Natural killer cell (primary cell): ENCODE results near the gene JADE2. TPM values are rescaled to one million over a fixed set of nuclear protein-coding genes. Genes with fewer than 3 reads are reported as not detected.

Experiments
- ATAC-seq, 3 donors: fragments of 150-1000 bp in 2 of 3; fragments of 200-7000 bp in 1 of 3; cut with Tn5 transposase; 1 replicate in 1 of 3; 2 replicates in 2 of 3; pipeline ENCODE4 v1.10.0; 2021; ENCODE audit warnings: mild to moderate bottlenecking in 2 of 3, moderate library complexity in 2 of 3
- DNase-seq, 2 donors: peaks; one replicate each; pipeline versions ENCODE4 v3.0.0 to v3.0.0-alpha.2; 2013 to 2021; ENCODE audit warnings: mixed read lengths in 1 of 2
- H3K27ac ChIP-seq: one replicate; pipeline ENCODE4 v1.5.1; 2013; ENCODE audit warnings: mild to moderate bottlenecking, low read length
- H3K27me3 ChIP-seq: one replicate; pipeline ENCODE4 v1.6.1; 2013; ENCODE audit warnings: low read length; ENCODE audit not compliant: control insufficient read depth, insufficient read depth
- H3K36me3 ChIP-seq: one replicate; pipeline ENCODE4 v1.6.1; 2013; ENCODE audit warnings: low read length; ENCODE audit not compliant: control insufficient read depth, insufficient read depth
- H3K4me1 ChIP-seq: one replicate; pipeline ENCODE4 v1.6.1; 2013; ENCODE audit warnings: low read length; ENCODE audit not compliant: control insufficient read depth, insufficient read depth
- H3K4me3 ChIP-seq: one replicate; pipeline ENCODE4 v1.5.1; 2013; ENCODE audit warnings: low read length
- H3K9me3 ChIP-seq: one replicate; pipeline ENCODE4 v1.6.1; 2013; ENCODE audit warnings: low read length; ENCODE audit not compliant: control insufficient read depth, insufficient read depth
- H3K27ac Mint-ChIP-seq, 2 donors: one replicate each; pipeline ENCODE4 v1.8.0; 2022; ENCODE audit warnings: mild to moderate bottlenecking in 2 of 2, mixed read lengths in 2 of 2, moderate library complexity in 1 of 2
- H3K27me3 Mint-ChIP-seq, 2 donors: one replicate each; pipeline ENCODE4 v1.8.0; 2022; ENCODE audit warnings: low read depth in 2 of 2, mixed read lengths in 2 of 2
- H3K36me3 Mint-ChIP-seq: one replicate; pipeline ENCODE4 v1.8.0; 2022; ENCODE audit warnings: mixed read lengths
- H3K4me1 Mint-ChIP-seq, 2 donors: one replicate each; pipeline ENCODE4 v1.8.0; 2022; ENCODE audit warnings: mixed read lengths in 2 of 2
- H3K4me3 Mint-ChIP-seq: one replicate; pipeline ENCODE4 v1.8.0; 2022; ENCODE audit warnings: mild to moderate bottlenecking, moderate library complexity, mixed read lengths
- H3K9me3 Mint-ChIP-seq, 2 donors: one replicate each; pipeline ENCODE4 v1.8.0; 2022; ENCODE audit warnings: mixed read lengths in 2 of 2
- WGBS: methylation state at CpG from one replicate; pipeline ENCODE4 v1.1.7; 2013; ENCODE audit warnings: missing lambda C conversion rate; ENCODE audit not compliant: insufficient coverage; 5-methylcytosine and 5-hydroxymethylcytosine counted together
- intact Hi-C: fragments of 100-400 bp; cut with micrococcal nuclease; formaldehyde crosslinking; loops from one replicate; pipeline ENCODE4 v1.14.2; 2022
- total RNA-seq, 4 donors: library from RNA; stranded (reverse); fragments of 120-200 nt in 1 of 4; gene quantifications; one replicate each; pipeline versions ENCODE4 v1.2.3 to v1.2.4, GENCODE V29; 2013 to 2022
- TF ChIP-seq, protein P1 (sequence below): fragments of 200-600 bp; IDR thresholded peaks from one replicate; pipeline ENCODE4 v1.8.0; 2022; ENCODE audit warnings: antibody characterized with exemption

JADE2 gene
- total RNA-seq, 3 donors from 2014 or later (not counting 1 experiment from before 2014, with no cell fraction given): 130 to 174 (median 173) TPM

DNA sequence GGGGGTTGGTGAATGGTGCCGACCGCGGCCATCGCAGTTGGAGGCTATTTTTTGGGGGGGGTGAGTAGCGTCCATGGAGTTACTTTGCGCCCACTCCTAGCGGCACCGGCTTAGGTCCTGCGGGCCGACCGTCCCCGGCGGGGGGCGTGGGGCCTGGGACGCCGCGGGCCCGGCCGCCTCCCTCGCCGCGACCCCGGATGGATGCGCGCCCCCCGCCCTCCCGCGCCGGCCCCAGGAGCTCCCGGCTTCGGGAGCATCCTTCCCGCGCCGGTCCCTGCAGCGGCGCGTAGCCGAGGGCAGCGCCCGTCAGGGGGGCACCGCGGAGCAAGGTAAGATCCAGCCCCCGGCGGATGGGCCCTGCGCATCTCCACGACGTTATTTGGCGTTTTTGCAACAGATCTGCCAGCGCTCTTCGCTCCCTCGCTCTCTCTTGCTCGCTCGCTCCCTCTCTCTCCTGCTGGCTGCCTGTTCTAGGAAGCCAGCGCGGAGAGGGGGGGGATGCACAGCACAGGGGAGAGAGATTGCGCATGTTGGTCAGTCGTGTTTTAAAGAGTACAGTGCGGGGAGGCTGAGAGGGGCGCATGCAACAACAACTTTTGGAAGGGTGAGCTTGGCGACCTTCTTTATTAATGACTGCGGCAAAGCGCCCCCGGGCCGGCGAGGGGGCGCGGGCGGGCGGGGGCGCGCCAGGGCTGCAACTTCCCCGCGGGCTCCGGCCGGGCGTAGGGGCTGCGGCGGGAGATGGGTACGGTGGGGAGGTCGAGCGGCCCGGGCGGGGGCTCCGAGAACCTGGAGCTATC is 413 bp downstream of the JADE2 start:
- peak overlapping the region; percentile 92 to 96 for H3K27ac Mint-ChIP-seq
- peak overlapping the region; percentile 96 for H3K4me3 Mint-ChIP-seq
- WGBS: under 1% methylated on average over 84 of the region's 84 CpGs
- DNase-seq (peak; percentile 58 to 80), ATAC-seq (peak; percentile 4 to 33 (median 7))
- peak overlapping the region; percentile 75 for H3K4me3 ChIP-seq
- no peaks in the 10 kb centered on the region for H3K36me3 ChIP-seq
- H3K4me1 Mint-ChIP-seq: peaks cover 31 to 55% of the 10 kb centered on the region in 2 donors
- TF ChIP-seq, protein P1, sequence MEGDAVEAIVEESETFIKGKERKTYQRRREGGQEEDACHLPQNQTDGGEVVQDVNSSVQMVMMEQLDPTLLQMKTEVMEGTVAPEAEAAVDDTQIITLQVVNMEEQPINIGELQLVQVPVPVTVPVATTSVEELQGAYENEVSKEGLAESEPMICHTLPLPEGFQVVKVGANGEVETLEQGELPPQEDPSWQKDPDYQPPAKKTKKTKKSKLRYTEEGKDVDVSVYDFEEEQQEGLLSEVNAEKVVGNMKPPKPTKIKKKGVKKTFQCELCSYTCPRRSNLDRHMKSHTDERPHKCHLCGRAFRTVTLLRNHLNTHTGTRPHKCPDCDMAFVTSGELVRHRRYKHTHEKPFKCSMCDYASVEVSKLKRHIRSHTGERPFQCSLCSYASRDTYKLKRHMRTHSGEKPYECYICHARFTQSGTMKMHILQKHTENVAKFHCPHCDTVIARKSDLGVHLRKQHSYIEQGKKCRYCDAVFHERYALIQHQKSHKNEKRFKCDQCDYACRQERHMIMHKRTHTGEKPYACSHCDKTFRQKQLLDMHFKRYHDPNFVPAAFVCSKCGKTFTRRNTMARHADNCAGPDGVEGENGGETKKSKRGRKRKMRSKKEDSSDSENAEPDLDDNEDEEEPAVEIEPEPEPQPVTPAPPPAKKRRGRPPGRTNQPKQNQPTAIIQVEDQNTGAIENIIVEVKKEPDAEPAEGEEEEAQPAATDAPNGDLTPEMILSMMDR: no peak
- no peaks in the 10 kb centered on the region for H3K27me3 ChIP-seq
- H3K9me3 Mint-ChIP-seq: no peaks in the 10 kb centered on the region
- no peaks in the 10 kb centered on the region for H3K9me3 ChIP-seq
- peaks cover 45% of the 10 kb centered on the region for H3K4me1 ChIP-seq
- peak overlapping the region; percentile 96 for H3K27ac ChIP-seq
- intact Hi-C loops: loop anchor here (1.0 to 10.0 kb wide), 6 partner anchors 30 to 379 kb away; partner anchors contain the start of genes PCBD2, PPP2CA and UBE2B
- H3K36me3 Mint-ChIP-seq: no peaks in the 10 kb centered on the region
- no peaks in the 10 kb centered on the region for H3K27me3 Mint-ChIP-seq

DNA sequence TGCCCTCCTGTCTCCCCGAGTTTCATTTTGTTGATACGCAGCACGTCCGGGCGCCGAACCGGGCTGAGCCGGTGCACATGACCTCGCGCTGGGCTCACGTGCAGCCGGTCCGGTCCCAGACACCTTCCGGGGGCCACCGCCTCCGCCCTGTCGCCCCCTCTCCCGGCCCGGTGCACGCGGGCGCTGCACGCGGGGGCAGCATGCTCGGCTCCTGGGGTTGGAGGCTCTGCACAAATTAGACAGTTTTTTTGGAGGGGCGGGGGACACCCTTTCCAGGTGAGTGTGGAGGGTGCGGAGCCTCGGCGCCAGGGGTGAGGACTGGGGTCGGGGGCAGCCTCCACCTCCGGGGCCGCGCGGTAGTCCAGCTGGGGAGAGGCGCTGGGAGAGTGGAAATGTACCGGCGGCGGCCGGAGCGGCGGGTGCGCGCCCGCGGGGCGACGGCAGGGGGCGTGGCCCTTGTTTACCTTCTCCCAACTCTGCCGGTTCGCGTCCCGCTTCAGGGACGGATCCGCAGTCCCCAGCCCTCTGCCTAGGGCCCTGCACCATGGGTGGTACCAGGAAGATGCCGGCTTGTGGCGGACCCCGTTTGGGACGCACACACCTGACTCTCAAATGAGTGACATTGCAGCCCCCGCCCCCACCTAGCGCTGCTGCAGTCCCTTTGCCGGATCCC is 1.1 kb downstream of the JADE2 start:
- Mint-ChIP-seq H3K4me1 (peaks cover 35 to 63% of the 10 kb centered on the region in 2 donors), H3K9me3 (no peaks in the 10 kb centered on the region), H3K36me3 (no peaks in the 10 kb centered on the region), H3K4me3 (peak overlapping the region; percentile 96), H3K27ac (peak overlapping the region; percentile 92 to 96), H3K27me3 (no peaks in the 10 kb centered on the region)
- intact Hi-C loops: loop anchor here (2.0 to 10.0 kb wide), 4 partner anchors 50 to 378 kb away; partner anchors contain the start of genes PCBD2, PPP2CA and UBE2B
- DNase-seq (peak; percentile 64 to 72), ATAC-seq (peak in 2 of 3 donors; percentile 3)
- TF ChIP-seq, protein P1: peak; percentile 44
- Histone ChIP-seq H3K4me3 (peak overlapping the region; percentile 75), H3K9me3 (no peaks in the 10 kb centered on the region), H3K27ac (peak overlapping the region; percentile 96), H3K27me3 (no peaks in the 10 kb centered on the region), H3K36me3 (no peaks in the 10 kb centered on the region), H3K4me1 (peaks cover 53% of the 10 kb centered on the region)
- WGBS: under 1% methylated on average over 61 of the region's 61 CpGs

DNA sequence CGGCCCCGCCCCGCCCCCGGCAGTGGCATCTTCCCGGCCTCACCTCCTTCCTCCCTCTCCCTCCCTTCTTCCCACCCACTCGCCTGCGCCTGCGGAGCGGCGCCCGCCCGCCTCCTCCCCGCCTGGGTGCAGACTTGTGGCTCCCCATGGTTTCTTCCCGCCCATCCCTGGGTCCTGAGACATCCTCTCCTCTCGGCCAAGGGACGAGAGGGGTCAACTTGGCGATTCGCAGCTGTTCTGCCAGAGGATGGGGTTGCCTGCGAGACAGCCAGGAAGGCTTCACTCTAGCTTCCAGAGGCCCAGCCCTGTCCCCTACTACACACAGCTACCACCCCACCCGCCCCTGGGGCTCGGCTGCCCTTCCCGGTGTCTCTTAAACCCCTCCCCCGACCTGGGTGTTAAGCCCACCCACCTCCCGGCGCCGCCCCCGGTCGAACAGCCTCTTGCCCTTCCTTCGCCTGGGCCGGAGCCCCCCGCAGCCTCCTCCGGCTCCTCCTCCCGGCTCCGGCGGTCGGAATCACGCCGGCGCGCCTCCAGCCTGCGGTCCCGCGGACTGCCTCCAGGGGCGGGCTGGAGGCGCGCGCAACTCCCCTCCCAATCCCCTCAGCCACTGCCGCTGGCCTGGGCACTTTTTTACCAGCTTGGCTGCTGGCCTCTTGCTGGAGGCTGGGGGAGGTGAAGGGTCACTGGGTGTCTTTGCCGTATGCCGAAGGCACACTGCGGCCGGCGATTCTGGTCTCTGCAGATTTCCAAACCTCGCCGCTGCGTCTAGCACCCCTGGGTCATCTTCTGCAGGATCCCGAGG is 1.9 kb downstream of the JADE2 start:
- H3K27ac Mint-ChIP-seq: peak overlapping the region; percentile 92 to 96
- Histone ChIP-seq H3K27me3 (no peaks in the 10 kb centered on the region), H3K36me3 (no peaks in the 10 kb centered on the region), H3K4me1 (peaks cover 60% of the 10 kb centered on the region), H3K4me3 (peak overlapping the region; percentile 75), H3K9me3 (no peaks in the 10 kb centered on the region), H3K27ac (peak overlapping the region; percentile 56)
- H3K4me1 Mint-ChIP-seq: peaks cover 41 to 70% of the 10 kb centered on the region in 2 donors
- no peaks in the 10 kb centered on the region for H3K36me3 Mint-ChIP-seq
- peak; percentile 72 to 84 for DNase-seq
- no peaks in the 10 kb centered on the region for H3K9me3 Mint-ChIP-seq
- H3K4me3 Mint-ChIP-seq: peak overlapping the region; percentile 96
- intact Hi-C loops: loop anchor here (2.0 to 10.0 kb wide), 4 partner anchors 49 to 377 kb away; partner anchors contain the start of genes PCBD2, PPP2CA and UBE2B
- no peaks in the 10 kb centered on the region for H3K27me3 Mint-ChIP-seq
- TF ChIP-seq, protein P1: peak; percentile 70
- ATAC-seq: peak; percentile 40 to 49 (median 40)
- WGBS: 2% methylated on average over 53 of the region's 57 CpGs
